Lung (tissue), 12 donors: Measurements from ENCODE around the gene PARD3B. TPM values are rescaled to one million over a fixed set of nuclear protein-coding genes. Genes with fewer than 3 reads are reported as not detected.

ENCODE experiments used
- ATAC-seq: fragments of 200-7000 bp; cut with Tn5 transposase; one replicate; pipeline ENCODE4 v1.9.1; 2020; ENCODE audit warnings: moderate number of reproducible peaks; ENCODE audit not compliant: insufficient read depth, low FRiP score
- DNase-seq, 3 donors: peaks; one replicate each; pipeline ENCODE4 v3.0.0-alpha.2; 2013 to 2017
- H3K27ac ChIP-seq, 2 donors: one replicate each; pipeline ENCODE4 v1.5.1; 2013; ENCODE audit warnings: mild to moderate bottlenecking in 2 of 2, moderate library complexity in 2 of 2, control low read depth in 1 of 2, inconsistent platforms in 1 of 2, low read depth in 1 of 2, low read length in 1 of 2
- H3K27me3 ChIP-seq, 3 donors: one replicate each; pipeline ENCODE4 v1.5.1; 2013; ENCODE audit warnings: low read length in 2 of 3; ENCODE audit not compliant: control insufficient read depth in 3 of 3, insufficient read depth in 3 of 3
- H3K36me3 ChIP-seq, 4 donors: one replicate each; pipeline ENCODE4 v1.5.1; 2013; ENCODE audit warnings: low read length in 4 of 4, mild to moderate bottlenecking in 1 of 4, moderate library complexity in 1 of 4; ENCODE audit not compliant: control insufficient read depth in 4 of 4, insufficient read depth in 4 of 4
- H3K4me1 ChIP-seq, 5 donors: one replicate each; pipeline ENCODE4 v1.5.1; 2013; ENCODE audit warnings: low read length in 5 of 5, mild to moderate bottlenecking in 2 of 5, moderate library complexity in 1 of 5; ENCODE audit not compliant: control insufficient read depth in 5 of 5, insufficient read depth in 5 of 5
- H3K4me3 ChIP-seq: one replicate; pipeline ENCODE4 v1.5.1; 2013; ENCODE audit warnings: mild to moderate bottlenecking, control low read depth, moderate library complexity
- H3K9ac ChIP-seq, 2 donors: one replicate each; pipeline ENCODE4 v1.5.1; 2013; ENCODE audit warnings: low read length in 2 of 2, control low read depth in 1 of 2; ENCODE audit not compliant: insufficient read depth in 1 of 2
- H3K9me3 ChIP-seq, 4 donors: one replicate each; pipeline ENCODE4 v1.5.1; 2013; ENCODE audit warnings: low read length in 3 of 4, mild to moderate bottlenecking in 1 of 4, moderate library complexity in 1 of 4; ENCODE audit not compliant: control insufficient read depth in 4 of 4, insufficient read depth in 3 of 4
- WGBS, 2 donors: extraction: QIAGEN DNeasy Blood & Tissue Kit; methylation state at CpG; one replicate each; pipeline ENCODE4 v1.1.7; 2013; 5-methylcytosine and 5-hydroxymethylcytosine counted together
- polyA plus RNA-seq, 2 donors: library from polyadenylated mRNA; stranded (reverse); fragments of 200-250 nt; gene quantifications; one replicate each; pipeline ENCODE4 v1.2.1, GENCODE V29; 2013
- total RNA-seq, 2 donors: library from RNA; depleted of rRNA in 1 of 2; stranded (reverse); fragments of >200 nt in 1 of 2; gene quantifications; one replicate each; pipeline ENCODE4 v1.2.1, GENCODE V29; 2014 to 2021
- TF ChIP-seq, protein P1 (sequence below): IDR thresholded peaks from 2 replicates; pipeline ENCODE4 v1.5.1; 2012; ENCODE audit warnings: mild to moderate bottlenecking; ENCODE audit errors: control extremely low read depth, extremely low read depth
- donor health status: control.
- donor health status: control.
- donor health status: Bipolar disorder and iron deficiency.
- donor health status: healthy.
- donor health status: DM: yes; HTN: yes; CAD: no.

The PARD3B gene
- total and polyA plus RNA-seq, 4 donors, result 2.4 to 38.7 (median 17.1) TPM

DNA sequence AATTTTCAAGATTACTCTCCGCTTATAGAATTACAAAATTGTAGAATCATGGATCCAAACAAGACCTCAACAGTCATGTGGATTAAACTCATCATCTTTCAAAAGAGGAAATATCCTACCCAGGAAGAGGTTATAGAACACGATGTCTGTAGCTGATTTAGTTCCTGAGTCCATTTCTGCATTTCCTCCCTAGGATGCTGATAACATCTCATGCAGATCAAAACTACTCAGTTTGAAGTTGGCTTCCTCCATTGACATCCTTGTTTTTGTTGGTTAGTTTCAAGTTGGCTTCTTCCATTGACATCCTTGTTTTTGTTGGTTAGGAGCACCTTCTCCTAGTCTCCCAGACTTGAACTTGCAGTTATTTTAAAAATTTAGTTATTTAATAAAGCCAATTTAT is 147.5 kb downstream of the PARD3B start:
- Histone ChIP-seq H3K9ac (no peak overlapping the region), H3K36me3 (peaks cover 0 to 2% (median 0%) of the 10 kb centered on the region in 4 donors), H3K9me3 (no peaks in the 10 kb centered on the region), H3K27me3 (no peaks in the 10 kb centered on the region), H3K4me3 (no peak overlapping the region), H3K27ac (no peak overlapping the region), H3K4me1 (peaks cover 0 to 19% (median 0%) of the 10 kb centered on the region in 5 donors)
- DNase-seq (no peak), ATAC-seq (no peak)
- 50 to 72% methylated on average over 2 of the region's 2 CpGs for WGBS, 2 donors
- TF ChIP-seq, protein P1, sequence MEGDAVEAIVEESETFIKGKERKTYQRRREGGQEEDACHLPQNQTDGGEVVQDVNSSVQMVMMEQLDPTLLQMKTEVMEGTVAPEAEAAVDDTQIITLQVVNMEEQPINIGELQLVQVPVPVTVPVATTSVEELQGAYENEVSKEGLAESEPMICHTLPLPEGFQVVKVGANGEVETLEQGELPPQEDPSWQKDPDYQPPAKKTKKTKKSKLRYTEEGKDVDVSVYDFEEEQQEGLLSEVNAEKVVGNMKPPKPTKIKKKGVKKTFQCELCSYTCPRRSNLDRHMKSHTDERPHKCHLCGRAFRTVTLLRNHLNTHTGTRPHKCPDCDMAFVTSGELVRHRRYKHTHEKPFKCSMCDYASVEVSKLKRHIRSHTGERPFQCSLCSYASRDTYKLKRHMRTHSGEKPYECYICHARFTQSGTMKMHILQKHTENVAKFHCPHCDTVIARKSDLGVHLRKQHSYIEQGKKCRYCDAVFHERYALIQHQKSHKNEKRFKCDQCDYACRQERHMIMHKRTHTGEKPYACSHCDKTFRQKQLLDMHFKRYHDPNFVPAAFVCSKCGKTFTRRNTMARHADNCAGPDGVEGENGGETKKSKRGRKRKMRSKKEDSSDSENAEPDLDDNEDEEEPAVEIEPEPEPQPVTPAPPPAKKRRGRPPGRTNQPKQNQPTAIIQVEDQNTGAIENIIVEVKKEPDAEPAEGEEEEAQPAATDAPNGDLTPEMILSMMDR, result no peak

DNA sequence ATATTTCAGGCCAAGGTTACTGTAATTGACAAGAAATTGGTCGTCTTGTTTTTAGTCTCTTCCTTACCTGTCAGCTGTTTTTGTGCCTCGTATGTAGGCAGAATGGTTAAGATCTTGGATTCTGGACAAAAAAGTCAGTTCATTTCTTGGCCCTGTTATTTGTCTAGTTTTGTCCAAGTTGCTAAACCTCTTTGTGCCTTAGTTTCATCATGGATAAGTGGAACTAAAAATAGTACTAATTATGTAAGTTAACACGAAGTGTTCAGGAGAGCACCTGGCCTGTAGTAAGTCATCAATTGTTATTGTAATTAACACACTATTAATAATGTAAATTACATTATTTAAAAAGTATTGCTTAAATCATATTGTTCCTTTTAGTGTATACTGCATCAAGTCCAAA is 148.0 kb downstream of the PARD3B start:
- DNase-seq (peak in 1 of 3 donors; percentile 46), ATAC-seq (no peak)
- H3K27me3 ChIP-seq, result no peaks in the 10 kb centered on the region
- peaks cover 0 to 4% (median 0%) of the 10 kb centered on the region in 4 donors for H3K36me3 ChIP-seq
- H3K27ac ChIP-seq, result no peak overlapping the region
- no peak overlapping the region for H3K4me3 ChIP-seq
- WGBS, 2 donors, result 54 to 77% methylated on average over 3 of the region's 3 CpGs
- peaks cover 0 to 19% (median 0%) of the 10 kb centered on the region in 5 donors for H3K4me1 ChIP-seq
- TF ChIP-seq, protein P1, result no peak
- no peak overlapping the region for H3K9ac ChIP-seq
- no peaks in the 10 kb centered on the region for H3K9me3 ChIP-seq

DNA sequence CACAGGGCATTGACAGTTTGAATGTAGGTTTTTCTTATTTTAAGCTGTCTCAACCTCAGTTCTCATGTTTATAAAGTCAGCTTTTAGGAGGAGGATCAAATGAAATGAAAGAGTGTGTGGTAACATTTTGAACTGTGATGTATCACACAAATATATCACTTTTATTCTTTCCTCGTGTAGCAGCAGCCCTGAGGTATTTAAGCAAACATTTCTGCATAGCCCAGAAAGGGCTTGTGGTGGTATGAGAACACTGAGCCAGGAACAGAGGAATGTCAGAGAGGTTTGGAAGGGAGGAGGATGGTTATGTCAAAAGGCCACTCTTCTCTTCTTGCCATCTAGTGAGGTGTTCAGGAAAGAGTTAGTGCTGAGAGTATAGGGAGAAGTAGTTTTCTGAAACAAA is 150.2 kb downstream of the PARD3B start:
- TF ChIP-seq, protein P1, result no peak
- ATAC-seq (no peak), DNase-seq (no peak)
- peaks cover 0 to 19% (median 0%) of the 10 kb centered on the region in 5 donors for H3K4me1 ChIP-seq
- no peak overlapping the region for H3K27ac ChIP-seq
- H3K9ac ChIP-seq, result no peak overlapping the region
- no peak overlapping the region for H3K4me3 ChIP-seq
- H3K27me3 ChIP-seq, result no peaks in the 10 kb centered on the region
- peaks cover 0 to 4% (median 0%) of the 10 kb centered on the region in 4 donors for H3K36me3 ChIP-seq
- no peaks in the 10 kb centered on the region for H3K9me3 ChIP-seq
- WGBS, 2 donors, result 48 to 70% methylated on average over 1 of the region's 1 CpG

DNA sequence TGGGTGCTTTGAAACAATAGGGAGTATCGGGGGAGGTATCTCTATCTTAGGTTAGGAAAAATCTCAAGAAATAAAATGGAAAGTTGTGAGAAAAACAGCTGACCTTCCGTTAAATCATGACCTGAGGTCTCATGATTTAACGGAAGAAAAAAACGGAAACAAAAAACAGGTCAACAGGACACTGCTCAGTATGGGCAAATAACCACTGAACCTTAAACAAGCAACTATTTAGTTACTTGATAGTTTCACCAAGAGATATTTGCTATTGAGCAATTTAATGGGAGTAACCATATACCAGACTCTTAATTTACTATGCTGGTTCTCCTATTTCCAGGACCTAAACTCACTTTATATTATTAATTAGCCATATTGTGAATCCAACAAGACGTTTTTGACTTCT is 150.8 kb downstream of the PARD3B start:
- DNase-seq (no peak), ATAC-seq (no peak)
- no peaks in the 10 kb centered on the region for H3K27me3 ChIP-seq
- H3K4me1 ChIP-seq, result peaks cover 0 to 19% (median 0%) of the 10 kb centered on the region in 5 donors
- TF ChIP-seq, protein P1, result no peak
- no peaks in the 10 kb centered on the region for H3K9me3 ChIP-seq
- H3K27ac ChIP-seq, result no peak overlapping the region
- peaks cover 0 to 4% (median 0%) of the 10 kb centered on the region in 4 donors for H3K36me3 ChIP-seq
- 93 to 94% methylated on average over 5 of the region's 5 CpGs for WGBS, 2 donors
- no peak overlapping the region for H3K9ac ChIP-seq
- H3K4me3 ChIP-seq, result no peak overlapping the region
